GM18499 (cell line): ENCODE measurements around the gene PPEF1.
"Not testable (repeated sequence)": the region's sequence is repeated elsewhere in the genome, so short reads cannot be mapped to it uniquely, and the experiment has no call there.

Source experiments
- ATAC-seq: cut with Tn5 transposase; IDR thresholded peaks from one replicate; pipeline ENCODE4 v1.9.1; 2021; ENCODE audit warnings: moderate number of reproducible peaks; ENCODE audit not compliant: insufficient read depth, unreplicated experiment

Gene PPEF1

GRCh38 chrX:18701621-18702361 lies 5.7 kb upstream of the PPEF1 start:
- ATAC-seq = no peak

GRCh38 chrX:18702362-18703195 lies 4.9 kb upstream of the PPEF1 start:
- ATAC-seq = no peak

GRCh38 chrX:18709833-18710232 lies 2.4 kb downstream of the PPEF1 start:
- ATAC-seq = no peak

DNA sequence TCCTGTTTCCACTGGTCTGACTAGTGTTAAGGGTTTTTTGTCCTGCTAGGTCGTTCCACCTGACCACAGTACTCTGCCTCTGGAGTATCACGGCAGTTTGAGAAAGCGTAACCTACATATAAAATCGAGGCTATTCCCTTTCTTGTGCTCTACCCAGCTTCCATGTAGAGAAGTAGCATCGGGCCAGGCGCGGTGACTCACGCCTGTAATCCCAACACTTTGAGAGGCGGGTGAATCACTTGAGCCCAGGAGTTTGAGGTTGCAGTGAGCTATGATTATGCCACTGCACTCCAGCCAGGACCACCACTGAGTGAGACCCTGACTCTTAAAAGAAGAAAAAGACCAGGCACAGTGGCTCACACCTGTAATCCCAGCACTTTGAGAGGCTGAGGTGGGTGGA lies 7.5 kb downstream of the PPEF1 start:
- ATAC-seq = no peak

DNA sequence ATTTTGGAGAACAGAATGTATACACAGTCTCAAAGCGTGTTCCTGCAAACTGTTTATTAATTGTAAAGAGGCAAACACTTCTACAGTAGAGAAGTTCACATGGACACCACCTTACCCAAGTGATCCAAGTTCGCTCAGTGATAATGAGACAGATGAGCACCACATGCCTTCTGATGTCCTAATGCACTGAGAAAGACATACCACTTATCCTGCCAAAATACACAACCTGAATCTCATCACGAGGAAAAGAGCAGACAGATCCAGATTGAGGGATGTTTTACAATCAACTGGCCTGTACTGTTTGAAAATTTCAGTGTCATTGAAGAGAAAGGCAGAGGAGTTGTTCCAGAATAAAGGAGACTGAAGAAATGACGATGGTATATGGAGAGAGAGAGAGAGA lies 12.4 kb downstream of the PPEF1 start:
- ATAC-seq = no peak

GRCh38 chrX:18721683-18722499 lies 14.4 kb downstream of the PPEF1 start:
- no peak for ATAC-seq

DNA sequence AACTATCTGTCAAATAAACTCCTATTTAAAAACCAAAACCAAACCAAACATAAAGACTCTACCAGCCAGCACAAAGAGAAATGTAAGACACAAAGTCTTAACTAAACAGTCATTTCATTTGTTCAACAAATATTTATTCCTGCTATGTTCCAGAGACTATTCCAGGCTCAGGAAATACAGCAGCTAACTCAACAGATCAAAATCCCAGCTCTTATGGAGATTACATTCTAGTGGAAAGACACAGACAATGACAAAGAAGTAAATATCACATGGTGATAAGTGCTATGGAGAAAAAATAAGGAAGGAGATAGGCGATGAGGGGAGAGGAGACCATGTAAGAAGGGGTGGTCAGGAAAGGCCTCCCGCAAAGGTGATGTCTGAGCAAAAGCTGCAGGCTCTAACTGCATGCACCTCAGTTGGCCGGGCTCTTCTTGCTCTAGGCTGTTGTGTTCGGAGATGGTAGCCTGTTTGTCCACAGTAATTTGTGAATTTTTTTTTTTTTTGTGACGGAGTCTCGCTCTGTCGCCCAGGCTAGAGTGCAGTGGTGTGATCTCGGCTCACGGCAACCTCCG lies 15.1 kb downstream of the PPEF1 start:
- ATAC-seq = no peak

- ATAC-seq = no peak
Observed at GRCh38 chrX:18725310-18725943, 18.0 kb downstream of the PPEF1 start.

DNA sequence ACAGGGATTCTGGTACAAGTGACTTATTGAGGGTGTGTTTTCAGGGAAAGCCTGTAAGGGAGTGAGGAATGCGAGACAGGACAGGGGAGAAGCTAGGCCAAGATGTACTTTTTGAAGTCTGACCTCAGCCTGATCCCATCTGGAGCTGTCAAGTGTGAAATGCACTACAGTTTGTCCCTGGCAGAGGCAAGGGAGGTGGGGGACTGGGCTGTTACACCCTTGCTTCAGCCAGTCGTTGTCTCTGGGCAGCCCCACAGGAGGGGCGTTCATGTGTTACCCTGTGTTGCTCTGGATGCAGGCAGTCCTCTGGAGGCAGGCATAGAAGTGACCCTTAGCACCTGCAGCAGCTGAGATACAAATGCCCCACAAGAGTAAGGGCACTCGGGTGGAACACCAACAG lies 25.8 kb downstream of the PPEF1 start:
- no peak for ATAC-seq

DNA sequence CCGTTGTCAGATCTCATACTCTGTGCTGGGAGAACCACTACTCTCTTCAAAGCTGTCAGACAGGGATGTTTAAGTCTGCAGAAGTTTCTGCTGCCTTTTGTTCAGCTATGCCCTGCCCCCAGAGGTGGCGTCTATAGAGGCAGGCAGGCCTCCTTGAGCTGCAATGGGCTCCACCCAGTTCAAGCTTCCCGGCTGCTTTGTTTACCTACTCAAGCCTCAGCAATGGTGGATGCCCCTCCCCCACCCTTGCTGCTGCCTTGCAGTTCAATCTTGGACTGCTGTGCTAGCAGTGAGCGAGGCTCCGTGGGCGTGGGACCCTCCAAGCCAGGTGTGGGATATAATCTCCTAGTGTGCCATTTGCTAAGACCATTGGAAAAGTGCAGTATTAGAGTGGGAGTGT lies 32.2 kb downstream of the PPEF1 start:
- not testable (repeated sequence) for ATAC-seq

- ATAC-seq = no peak
Observed at GRCh38 chrX:18748499-18748898, 41.1 kb downstream of the PPEF1 start.

- no peak for ATAC-seq
Observed at GRCh38 chrX:18753631-18754030, 46.2 kb downstream of the PPEF1 start.

- no peak for ATAC-seq
Observed at GRCh38 chrX:18755651-18756050, 48.2 kb downstream of the PPEF1 start.

- ATAC-seq = no peak
Observed at GRCh38 chrX:18757956-18758932, 50.8 kb downstream of the PPEF1 start.

- no peak for ATAC-seq
Observed at GRCh38 chrX:18761750-18762149, 54.3 kb downstream of the PPEF1 start.

DNA sequence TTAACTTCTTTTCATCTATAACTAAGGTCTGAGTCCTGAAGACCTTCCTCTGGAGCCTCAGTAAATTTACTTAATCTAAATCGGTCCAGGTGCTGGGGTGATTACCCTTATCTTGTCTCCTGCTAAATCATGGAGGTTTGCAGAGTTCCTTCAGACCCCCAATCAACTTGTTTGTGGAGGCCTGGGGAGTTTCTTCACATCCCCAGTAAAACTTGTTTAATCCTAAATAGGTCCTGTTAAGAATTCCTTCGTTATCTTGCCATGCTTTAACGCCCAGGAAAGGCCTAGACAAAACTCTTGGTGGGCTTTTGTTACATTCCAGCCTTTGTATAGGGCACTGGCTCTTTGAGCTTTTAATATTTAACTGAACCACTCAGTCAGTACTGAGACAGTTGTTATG lies 55.7 kb downstream of the PPEF1 start:
- not testable (repeated sequence) for ATAC-seq

- no peak for ATAC-seq
Observed at GRCh38 chrX:18769364-18769763, 61.9 kb downstream of the PPEF1 start.

GRCh38 chrX:18769812-18770573 lies 62.5 kb downstream of the PPEF1 start:
- ATAC-seq = no peak
